ENCODE results near the gene HNRNPK. TPM values are rescaled to one million over a fixed set of nuclear protein-coding genes. Genes with fewer than 3 reads are reported as not detected.

HNRNPK gene
- total RNA-seq, 6 experiments from 2014 or later = 175 to 292 (median 237) TPM

DNA sequence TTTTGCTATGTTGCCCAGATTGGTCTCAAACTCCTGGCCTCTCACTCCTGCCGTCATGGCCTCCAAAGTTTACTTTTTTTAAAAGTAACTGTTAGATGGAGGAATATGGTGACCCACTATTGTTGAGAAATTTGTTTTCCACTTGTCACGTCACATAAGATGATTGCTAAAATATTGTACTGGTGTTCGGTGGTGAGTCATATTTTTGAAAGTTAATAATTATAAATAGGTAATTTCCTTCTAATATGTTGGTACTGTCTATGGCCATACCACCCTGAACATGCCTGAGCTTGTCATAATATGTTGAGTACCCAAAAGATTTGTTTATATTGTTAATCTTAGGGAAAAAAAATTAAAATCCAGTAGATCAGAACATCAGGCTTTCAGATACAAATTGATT is 23.2 kb upstream of the HNRNPK start:
- Histone ChIP-seq H3K4me1 (peaks cover 0 to 6% (median 0%) of the 10 kb centered on the region in 4 donors), H3K27ac (no peak overlapping the region), H3K4me3 (no peak overlapping the region), H3K36me3 (no peaks in the 10 kb centered on the region), H3K9me3 (no peaks in the 10 kb centered on the region), H3K27me3 (no peaks in the 10 kb centered on the region)
- no peak for ATAC-seq
- intact Hi-C loops (cut with DNase I) = no loop called here
- TF ChIP-seq, protein P1, sequence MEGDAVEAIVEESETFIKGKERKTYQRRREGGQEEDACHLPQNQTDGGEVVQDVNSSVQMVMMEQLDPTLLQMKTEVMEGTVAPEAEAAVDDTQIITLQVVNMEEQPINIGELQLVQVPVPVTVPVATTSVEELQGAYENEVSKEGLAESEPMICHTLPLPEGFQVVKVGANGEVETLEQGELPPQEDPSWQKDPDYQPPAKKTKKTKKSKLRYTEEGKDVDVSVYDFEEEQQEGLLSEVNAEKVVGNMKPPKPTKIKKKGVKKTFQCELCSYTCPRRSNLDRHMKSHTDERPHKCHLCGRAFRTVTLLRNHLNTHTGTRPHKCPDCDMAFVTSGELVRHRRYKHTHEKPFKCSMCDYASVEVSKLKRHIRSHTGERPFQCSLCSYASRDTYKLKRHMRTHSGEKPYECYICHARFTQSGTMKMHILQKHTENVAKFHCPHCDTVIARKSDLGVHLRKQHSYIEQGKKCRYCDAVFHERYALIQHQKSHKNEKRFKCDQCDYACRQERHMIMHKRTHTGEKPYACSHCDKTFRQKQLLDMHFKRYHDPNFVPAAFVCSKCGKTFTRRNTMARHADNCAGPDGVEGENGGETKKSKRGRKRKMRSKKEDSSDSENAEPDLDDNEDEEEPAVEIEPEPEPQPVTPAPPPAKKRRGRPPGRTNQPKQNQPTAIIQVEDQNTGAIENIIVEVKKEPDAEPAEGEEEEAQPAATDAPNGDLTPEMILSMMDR (IDR thresholded peaks at IDR 0.05) = no peak
- no peak for TF ChIP-seq POLR2A (IDR thresholded peaks at IDR 0.05)
- no peak for DNase-seq
- WGBS (ENCODE audit: insufficient coverage, low coverage, low lambda C conversion rate, missing lambda C conversion rate) = 95% methylated on average over 3 of the region's 3 CpGs

DNA sequence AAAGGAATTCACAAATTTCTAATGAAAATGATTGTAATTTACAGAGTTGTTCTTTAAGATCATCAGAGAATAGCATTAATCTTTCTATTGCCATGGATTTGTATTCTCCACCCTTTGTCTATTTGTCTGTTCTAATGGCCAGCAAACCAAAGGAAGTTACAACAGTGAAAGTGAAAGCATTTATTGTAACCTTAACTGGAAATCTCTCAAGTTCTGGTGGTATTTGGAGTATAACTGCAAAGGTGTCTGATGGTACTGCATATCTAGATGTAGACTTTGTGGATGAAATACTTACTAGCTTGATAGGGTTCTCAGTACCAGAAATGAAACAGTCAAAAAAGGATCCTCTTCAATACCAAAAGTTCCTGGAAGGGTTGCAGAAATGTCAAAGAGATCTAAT is 22.3 kb upstream of the HNRNPK start:
- H3K4me1 ChIP-seq = peaks cover 0 to 6% (median 0%) of the 10 kb centered on the region in 4 donors
- DNase-seq (no peak), ATAC-seq (peak; percentile 80 to 94 (median 82))
- no peak overlapping the region for H3K27ac ChIP-seq
- intact Hi-C loops (cut with DNase I) = no loop called here
- no peaks in the 10 kb centered on the region for H3K36me3 ChIP-seq
- no peak overlapping the region for H3K4me3 ChIP-seq
- no peaks in the 10 kb centered on the region for H3K9me3 ChIP-seq
- no peak for TF ChIP-seq POLR2A (IDR thresholded peaks at IDR 0.05)
- TF ChIP-seq, protein P1 (IDR thresholded peaks at IDR 0.05) = no peak
- no peaks in the 10 kb centered on the region for H3K27me3 ChIP-seq

DNA sequence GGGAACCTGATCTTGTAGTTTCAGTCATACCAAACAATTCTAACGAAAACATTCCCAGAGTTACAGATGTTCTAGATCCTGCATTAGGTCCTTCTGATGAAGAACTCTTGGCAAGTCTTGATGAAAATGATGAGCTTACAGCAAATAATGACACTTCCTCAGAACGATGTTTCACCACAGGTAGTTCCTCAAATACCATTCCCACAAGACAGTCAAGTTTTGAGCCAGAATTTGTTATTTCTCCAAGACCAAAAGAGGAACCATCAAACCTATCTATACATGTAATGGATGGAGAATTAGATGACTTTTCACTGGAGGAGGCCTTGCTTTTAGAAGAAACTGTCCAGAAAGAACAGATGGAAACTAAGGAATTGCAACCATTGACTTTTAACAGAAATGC is 21.6 kb upstream of the HNRNPK start:
- TF ChIP-seq, protein P1 (IDR thresholded peaks at IDR 0.05) = no peak
- no peak for TF ChIP-seq POLR2A (IDR thresholded peaks at IDR 0.05)
- H3K36me3 ChIP-seq = no peaks in the 10 kb centered on the region
- no peak for DNase-seq
- peaks cover 0 to 6% (median 0%) of the 10 kb centered on the region in 4 donors for H3K4me1 ChIP-seq
- no peak overlapping the region for H3K27ac ChIP-seq
- H3K4me3 ChIP-seq = no peak overlapping the region
- 71% methylated on average over 2 of the region's 2 CpGs for WGBS (ENCODE audit: insufficient coverage, low coverage, low lambda C conversion rate, missing lambda C conversion rate)
- ATAC-seq = no peak
- H3K27me3 ChIP-seq = no peaks in the 10 kb centered on the region
- intact Hi-C loops (cut with DNase I) = no loop called here
- no peaks in the 10 kb centered on the region for H3K9me3 ChIP-seq

DNA sequence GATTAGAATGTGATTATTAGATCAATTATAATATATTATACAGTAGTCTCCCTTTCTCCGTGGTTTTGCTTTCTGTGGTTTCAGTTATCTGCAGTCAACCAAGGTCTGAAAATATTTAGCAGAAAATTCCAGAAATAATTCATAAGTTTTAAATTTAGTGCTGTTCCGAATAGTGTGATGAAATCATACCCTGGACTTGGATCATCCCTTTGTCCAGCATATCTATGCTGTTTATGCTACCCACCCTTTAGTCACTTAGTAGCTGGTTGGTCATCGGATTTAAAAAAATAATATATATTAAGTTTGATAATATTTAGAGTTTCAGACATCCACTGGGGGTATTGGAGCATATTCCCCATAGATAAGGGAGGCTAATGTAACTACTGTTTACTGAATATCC is 20.2 kb upstream of the HNRNPK start:
- Histone ChIP-seq H3K27me3 (no peaks in the 10 kb centered on the region), H3K9me3 (no peaks in the 10 kb centered on the region), H3K4me1 (peaks cover 0 to 6% (median 0%) of the 10 kb centered on the region in 4 donors), H3K36me3 (no peaks in the 10 kb centered on the region), H3K27ac (no peak overlapping the region), H3K4me3 (no peak overlapping the region)
- ATAC-seq (no peak), DNase-seq (no peak)
- no peak for TF ChIP-seq POLR2A (IDR thresholded peaks at IDR 0.05)
- TF ChIP-seq, protein P1 (IDR thresholded peaks at IDR 0.05) = no peak
- WGBS (ENCODE audit: insufficient coverage, low coverage, low lambda C conversion rate, missing lambda C conversion rate) = 87% methylated on average over 3 of the region's 3 CpGs
- intact Hi-C loops (cut with DNase I) = no loop called here

All from right lobe of liver (tissue), 6 donors.